Natural killer cell (primary cell): ENCODE results near the gene ZBTB25. TPM values are rescaled to one million over a fixed set of nuclear protein-coding genes. Genes with fewer than 3 reads are reported as not detected.

Experiments
- ATAC-seq, 3 donors: fragments of 150-1000 bp in 2 of 3; fragments of 200-7000 bp in 1 of 3; cut with Tn5 transposase; 1 replicate in 1 of 3; 2 replicates in 2 of 3; pipeline ENCODE4 v1.10.0; 2021; ENCODE audit warnings: mild to moderate bottlenecking in 2 of 3, moderate library complexity in 2 of 3
- DNase-seq, 2 donors: peaks; one replicate each; pipeline versions ENCODE4 v3.0.0 to v3.0.0-alpha.2; 2013 to 2021; ENCODE audit warnings: mixed read lengths in 1 of 2
- H3K27ac ChIP-seq: one replicate; pipeline ENCODE4 v1.5.1; 2013; ENCODE audit warnings: mild to moderate bottlenecking, low read length
- H3K27me3 ChIP-seq: one replicate; pipeline ENCODE4 v1.6.1; 2013; ENCODE audit warnings: low read length; ENCODE audit not compliant: control insufficient read depth, insufficient read depth
- H3K36me3 ChIP-seq: one replicate; pipeline ENCODE4 v1.6.1; 2013; ENCODE audit warnings: low read length; ENCODE audit not compliant: control insufficient read depth, insufficient read depth
- H3K4me1 ChIP-seq: one replicate; pipeline ENCODE4 v1.6.1; 2013; ENCODE audit warnings: low read length; ENCODE audit not compliant: control insufficient read depth, insufficient read depth
- H3K4me3 ChIP-seq: one replicate; pipeline ENCODE4 v1.5.1; 2013; ENCODE audit warnings: low read length
- H3K9me3 ChIP-seq: one replicate; pipeline ENCODE4 v1.6.1; 2013; ENCODE audit warnings: low read length; ENCODE audit not compliant: control insufficient read depth, insufficient read depth
- H3K27ac Mint-ChIP-seq, 2 donors: one replicate each; pipeline ENCODE4 v1.8.0; 2022; ENCODE audit warnings: mild to moderate bottlenecking in 2 of 2, mixed read lengths in 2 of 2, moderate library complexity in 1 of 2
- H3K27me3 Mint-ChIP-seq, 2 donors: one replicate each; pipeline ENCODE4 v1.8.0; 2022; ENCODE audit warnings: low read depth in 2 of 2, mixed read lengths in 2 of 2
- H3K36me3 Mint-ChIP-seq: one replicate; pipeline ENCODE4 v1.8.0; 2022; ENCODE audit warnings: mixed read lengths
- H3K4me1 Mint-ChIP-seq, 2 donors: one replicate each; pipeline ENCODE4 v1.8.0; 2022; ENCODE audit warnings: mixed read lengths in 2 of 2
- H3K4me3 Mint-ChIP-seq: one replicate; pipeline ENCODE4 v1.8.0; 2022; ENCODE audit warnings: mild to moderate bottlenecking, moderate library complexity, mixed read lengths
- H3K9me3 Mint-ChIP-seq, 2 donors: one replicate each; pipeline ENCODE4 v1.8.0; 2022; ENCODE audit warnings: mixed read lengths in 2 of 2
- CTCF ChIP-seq: fragments of 200-600 bp; IDR thresholded peaks from one replicate; pipeline ENCODE4 v1.8.0; 2022; ENCODE audit warnings: antibody characterized with exemption
- WGBS: methylation state at CpG from one replicate; pipeline ENCODE4 v1.1.7; 2013; ENCODE audit warnings: missing lambda C conversion rate; ENCODE audit not compliant: insufficient coverage; 5-methylcytosine and 5-hydroxymethylcytosine counted together
- intact Hi-C: fragments of 100-400 bp; cut with micrococcal nuclease; formaldehyde crosslinking; loops from one replicate; pipeline ENCODE4 v1.14.2; 2022
- total RNA-seq, 4 donors: library from RNA; stranded (reverse); fragments of 120-200 nt in 1 of 4; gene quantifications; one replicate each; pipeline versions ENCODE4 v1.2.3 to v1.2.4, GENCODE V29; 2013 to 2022

Gene ZBTB25
- total RNA-seq, 3 donors from 2014 or later (not counting 1 experiment from before 2014, with no cell fraction given), result 29.7 to 36.7 (median 31.1) TPM

DNA sequence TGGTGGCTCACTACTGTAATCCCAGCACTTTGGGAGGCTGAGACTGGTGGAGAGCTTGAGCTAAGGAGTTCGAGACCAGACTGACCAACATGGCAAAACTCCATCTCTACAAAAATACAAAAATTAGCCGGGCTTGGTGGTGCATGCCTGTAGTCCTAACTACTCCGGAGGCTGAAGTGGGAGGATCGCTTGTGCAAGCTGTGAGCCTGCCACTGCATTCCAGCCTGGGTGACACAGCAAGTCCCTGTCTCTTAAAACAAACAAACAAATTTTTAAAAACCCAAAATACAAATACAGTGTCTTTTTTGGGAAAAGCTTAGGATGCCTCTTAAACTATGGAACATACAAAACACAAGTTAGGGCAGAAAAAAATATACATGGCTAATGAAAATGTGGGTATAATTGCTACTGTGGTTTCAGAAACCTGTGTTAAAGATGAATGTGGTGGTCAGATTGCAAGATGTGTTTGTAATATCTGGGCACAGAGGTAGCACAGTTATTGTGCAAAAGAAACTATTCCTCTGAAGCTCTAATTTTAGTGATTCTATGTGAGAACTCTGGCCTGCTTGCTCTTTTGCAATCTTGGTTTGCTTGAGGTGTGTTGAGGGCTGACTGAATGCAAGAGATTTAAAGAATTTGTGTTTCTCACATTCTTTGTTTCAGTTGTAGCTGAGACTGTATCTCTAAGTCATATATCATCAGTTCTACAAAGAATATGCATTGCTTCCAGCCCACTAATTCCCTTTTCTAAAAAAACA, 33.0 kb upstream of the ZBTB25 start:
- Histone ChIP-seq H3K4me3 (no peak overlapping the region), H3K9me3 (peaks cover 11% of the 10 kb centered on the region), H3K4me1 (peaks cover 25% of the 10 kb centered on the region), H3K36me3 (no peaks in the 10 kb centered on the region), H3K27me3 (peaks cover 9% of the 10 kb centered on the region), H3K27ac (no peak overlapping the region)
- no peak for TF ChIP-seq CTCF
- ATAC-seq (no peak), DNase-seq (no peak)
- peaks cover 9 to 18% of the 10 kb centered on the region in 2 donors for H3K27me3 Mint-ChIP-seq
- intact Hi-C loops, result no loop called here
- peaks cover 26 to 33% of the 10 kb centered on the region in 2 donors for H3K4me1 Mint-ChIP-seq
- H3K4me3 Mint-ChIP-seq, result peak overlapping the region; percentile 67
- H3K9me3 Mint-ChIP-seq, result no peaks in the 10 kb centered on the region
- H3K36me3 Mint-ChIP-seq, result no peaks in the 10 kb centered on the region
- no peak overlapping the region for H3K27ac Mint-ChIP-seq
- WGBS, result 95% methylated on average over 4 of the region's 4 CpGs

GRCh38 chr14:64531567-64531966, 27.9 kb upstream of the ZBTB25 start:
- WGBS, result 100% methylated on average over 2 of the region's 2 CpGs
- intact Hi-C loops, result no loop called here

DNA sequence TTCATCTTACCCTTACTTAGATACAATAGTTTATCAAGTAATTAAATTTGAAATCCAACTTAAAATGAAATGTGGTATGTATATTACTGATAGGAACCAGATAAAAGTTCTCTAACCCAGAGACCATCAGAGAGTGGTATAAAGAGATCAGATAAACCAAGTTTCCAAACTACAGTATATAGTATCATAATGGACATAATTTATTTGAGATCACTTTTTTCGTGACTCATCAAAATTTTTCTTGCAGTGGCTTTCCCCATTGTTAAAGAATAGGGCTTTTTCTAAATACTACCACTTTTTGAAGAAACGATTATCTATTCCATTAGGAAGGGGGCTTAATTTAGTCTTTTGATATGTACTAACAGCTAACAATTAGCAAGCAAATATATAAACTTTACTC, 21.7 kb upstream of the ZBTB25 start:
- Mint-ChIP-seq H3K4me1 (peaks cover 24 to 28% of the 10 kb centered on the region in 2 donors), H3K27me3 (no peaks in the 10 kb centered on the region), H3K9me3 (no peaks in the 10 kb centered on the region), H3K36me3 (no peaks in the 10 kb centered on the region), H3K27ac (peak overlapping the region in 1 of 2 donors; percentile 23), H3K4me3 (no peak overlapping the region)
- H3K36me3 ChIP-seq, result peaks cover 37% of the 10 kb centered on the region
- H3K4me3 ChIP-seq, result no peak overlapping the region
- ATAC-seq, result no peak
- no peak overlapping the region for H3K27ac ChIP-seq
- WGBS, result no CpG with 5 or more reads among the region's 2 CpGs
- TF ChIP-seq CTCF, result no peak
- no peak for DNase-seq
- no peaks in the 10 kb centered on the region for H3K27me3 ChIP-seq
- H3K9me3 ChIP-seq, result no peaks in the 10 kb centered on the region
- intact Hi-C loops, result no loop called here
- H3K4me1 ChIP-seq, result no peaks in the 10 kb centered on the region

More at GRCh38 chr14:64531567-64531966, 27.9 kb upstream of the ZBTB25 start:
- no peak for TF ChIP-seq CTCF
- Histone ChIP-seq H3K36me3 (no peaks in the 10 kb centered on the region), H3K4me3 (no peak overlapping the region), H3K9me3 (no peaks in the 10 kb centered on the region), H3K27me3 (no peaks in the 10 kb centered on the region), H3K4me1 (no peaks in the 10 kb centered on the region), H3K27ac (no peak overlapping the region)
- H3K27ac Mint-ChIP-seq, result peak overlapping the region in 1 of 2 donors; percentile 15
- no peak for DNase-seq
- no peaks in the 10 kb centered on the region for H3K9me3 Mint-ChIP-seq
- H3K36me3 Mint-ChIP-seq, result no peaks in the 10 kb centered on the region
- no peaks in the 10 kb centered on the region for H3K27me3 Mint-ChIP-seq
- peaks cover 12 to 17% of the 10 kb centered on the region in 2 donors for H3K4me1 Mint-ChIP-seq
- no peak overlapping the region for H3K4me3 Mint-ChIP-seq
- ATAC-seq, result no peak
